Peyer's patch (tissue), 4 donors: ENCODE measurements around the gene CD33. TPM values are rescaled to one million over a fixed set of nuclear protein-coding genes. Genes with fewer than 3 reads are reported as not detected.

Experiments used
- DNase-seq, 3 donors: peaks; one replicate each; pipeline ENCODE4 v3.0.0-alpha.2; 2017 to 2019
- H3K27ac ChIP-seq, 4 donors: fragments of 200-600 bp; sonication (generic); one replicate each; pipeline ENCODE4 v1.5.1; 2016 to 2019
- H3K27me3 ChIP-seq, 2 donors: fragments of 200-600 bp; sonication (generic); one replicate each; pipeline ENCODE4 v1.5.1; 2019
- H3K36me3 ChIP-seq, 3 donors: fragments of 200-600 bp; sonication (generic); one replicate each; pipeline ENCODE4 v1.5.1; 2016 to 2019
- H3K4me1 ChIP-seq, 4 donors: fragments of 200-600 bp; sonication (generic); one replicate each; pipeline ENCODE4 v1.5.1; 2016 to 2019
- H3K4me3 ChIP-seq, 4 donors: fragments of 200-600 bp; sonication (generic); 1 replicate in 3 of 4; 2 replicates in 1 of 4; pipeline ENCODE4 v1.5.1; 2016 to 2019; ENCODE audit warnings: mild to moderate bottlenecking in 1 of 4
- H3K9me3 ChIP-seq, 4 donors: fragments of 200-600 bp; sonication (generic); one replicate each; pipeline ENCODE4 v1.5.1; 2016 to 2019; ENCODE audit warnings: mild to moderate bottlenecking in 1 of 4
- CTCF ChIP-seq, 6 experiments: fragments of 450-650 bp in 4 of 6; fragments of 200-600 bp in 2 of 6; sonication (generic) in 1 of 6; IDR thresholded peaks; one replicate each; pipeline ENCODE4 v1.5.1; 2017 to 2019; ENCODE audit warnings: antibody characterized with exemption in 6 of 6, mild to moderate bottlenecking in 3 of 6, moderate library complexity in 1 of 6
- POLR2A ChIP-seq, 2 donors: fragments of 450-650 bp; IDR thresholded peaks; one replicate each; pipeline ENCODE4 v1.5.1; 2017; ENCODE audit warnings: antibody characterized with exemption in 2 of 2, mild to moderate bottlenecking in 2 of 2, moderate library complexity in 2 of 2
- total RNA-seq, 4 donors: library from RNA; depleted of rRNA; stranded (reverse); fragments of >200 nt; gene quantifications; one replicate each; pipeline ENCODE4 v1.1.0, GENCODE V29; 2016

CD33 gene
- total RNA-seq, 4 donors from 2014 or later = 0.88 to 22.3 (median 2.4) TPM; not detected in 1

- no peak for DNase-seq
- Histone ChIP-seq H3K27ac (no peak overlapping the region), H3K9me3 (no peaks in the 10 kb centered on the region), H3K4me3 (no peak overlapping the region), H3K36me3 (no peaks in the 10 kb centered on the region), H3K27me3 (no peaks in the 10 kb centered on the region), H3K4me1 (no peaks in the 10 kb centered on the region)
- no peak for TF ChIP-seq CTCF (IDR thresholded peaks at IDR 0.05)
Observed at GRCh38 chr19:51252306-51253079, 27.6 kb downstream of the CD33 start.

DNA sequence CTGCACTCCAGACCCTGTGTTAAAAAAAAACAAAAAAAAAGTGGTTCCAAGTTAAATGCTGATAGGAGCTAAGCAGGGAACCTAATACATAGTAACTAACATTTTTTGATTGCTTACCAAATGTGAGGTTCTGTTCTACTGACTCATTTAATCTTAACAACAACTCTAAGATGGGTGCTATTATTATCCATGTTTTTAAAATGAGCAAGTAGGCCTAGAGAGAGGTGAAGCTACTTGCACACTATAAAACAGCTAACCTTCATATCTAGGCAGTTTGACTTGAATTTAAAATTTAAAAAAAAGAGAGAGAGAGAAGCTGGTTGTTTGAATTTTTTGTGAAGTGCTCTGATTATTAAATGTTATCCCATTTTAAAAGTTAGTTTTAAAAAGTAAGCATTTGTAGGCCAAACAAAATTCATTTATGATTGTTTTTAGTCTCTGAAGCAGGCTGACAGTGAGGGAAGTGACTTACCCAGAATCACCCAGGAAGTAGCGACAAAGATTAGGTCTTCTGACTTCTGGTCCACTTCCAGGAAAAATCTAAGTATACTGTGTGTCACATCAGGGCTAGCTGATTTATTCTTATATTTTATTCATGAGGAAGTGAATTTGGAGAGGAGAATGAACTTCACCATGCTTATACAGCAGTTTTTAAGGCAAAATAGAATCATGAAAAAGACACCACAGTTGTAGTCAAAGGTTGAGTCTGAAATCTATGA lies 28.4 kb downstream of the CD33 start:
- no peaks in the 10 kb centered on the region for H3K4me1 ChIP-seq
- no peak overlapping the region for H3K4me3 ChIP-seq
- no peaks in the 10 kb centered on the region for H3K9me3 ChIP-seq
- no peaks in the 10 kb centered on the region for H3K27me3 ChIP-seq
- no peaks in the 10 kb centered on the region for H3K36me3 ChIP-seq
- no peak for DNase-seq
- H3K27ac ChIP-seq = no peak overlapping the region
- no peak for TF ChIP-seq CTCF (IDR thresholded peaks at IDR 0.05)
- TF ChIP-seq POLR2A (IDR thresholded peaks at IDR 0.05) = no peak

GRCh38 chr19:51256155-51256625 lies 31.3 kb downstream of the CD33 start:
- Histone ChIP-seq H3K27ac (no peak overlapping the region), H3K4me3 (no peak overlapping the region), H3K4me1 (no peaks in the 10 kb centered on the region), H3K27me3 (no peaks in the 10 kb centered on the region), H3K9me3 (no peaks in the 10 kb centered on the region), H3K36me3 (no peaks in the 10 kb centered on the region)
- DNase-seq = no peak
- TF ChIP-seq CTCF (IDR thresholded peaks at IDR 0.05) (no peak), POLR2A (IDR thresholded peaks at IDR 0.05) (no peak)

- TF ChIP-seq POLR2A (IDR thresholded peaks at IDR 0.05) (no peak), CTCF (IDR thresholded peaks at IDR 0.05) (no peak)
- H3K4me3 ChIP-seq = no peak overlapping the region
- DNase-seq = no peak
- H3K36me3 ChIP-seq = no peaks in the 10 kb centered on the region
- no peak overlapping the region for H3K27ac ChIP-seq
- H3K9me3 ChIP-seq = no peaks in the 10 kb centered on the region
- no peaks in the 10 kb centered on the region for H3K4me1 ChIP-seq
- H3K27me3 ChIP-seq = no peaks in the 10 kb centered on the region
Observed at GRCh38 chr19:51257471-51257870, 32.6 kb downstream of the CD33 start.

GRCh38 chr19:51258165-51259160 lies 33.6 kb downstream of the CD33 start:
- no peaks in the 10 kb centered on the region for H3K9me3 ChIP-seq
- no peaks in the 10 kb centered on the region for H3K36me3 ChIP-seq
- no peak for DNase-seq
- H3K4me3 ChIP-seq = no peak overlapping the region
- no peaks in the 10 kb centered on the region for H3K27me3 ChIP-seq
- H3K27ac ChIP-seq = no peak overlapping the region
- TF ChIP-seq POLR2A (IDR thresholded peaks at IDR 0.05) = no peak
- no peak for TF ChIP-seq CTCF (IDR thresholded peaks at IDR 0.05)
- no peaks in the 10 kb centered on the region for H3K4me1 ChIP-seq
